T-helper 1 cell treated with Interleukin-12 subunit alpha and Interleukin-12 subunit beta and Interleukin-4 antibody, amounts not matched to agents 30 μg/mL and 1 μg/mL, for 36 hours (primary cell): Measurements from ENCODE around the gene DOCK2.

Experiments
- H3K27ac Mint-ChIP-seq: one replicate; pipeline ENCODE4 v1.8.0; 2021; ENCODE audit warnings: mild to moderate bottlenecking, mixed read lengths
- H3K27me3 Mint-ChIP-seq: one replicate; pipeline ENCODE4 v1.8.0; 2021; ENCODE audit warnings: low read depth, mixed read lengths
- H3K36me3 Mint-ChIP-seq: one replicate; pipeline ENCODE4 v1.8.0; 2021; ENCODE audit warnings: low read depth, mixed read lengths
- H3K4me1 Mint-ChIP-seq: one replicate; pipeline ENCODE4 v1.8.0; 2021; ENCODE audit warnings: low read depth, mixed read lengths
- H3K4me3 Mint-ChIP-seq: one replicate; pipeline ENCODE4 v1.8.0; 2021; ENCODE audit warnings: mild to moderate bottlenecking, moderate library complexity, mixed read lengths
- H3K9me3 Mint-ChIP-seq: one replicate; pipeline ENCODE4 v1.8.0; 2021; ENCODE audit warnings: mixed read lengths

DOCK2 gene

GRCh38 chr5:169875091-169875728 is 238.1 kb downstream of the DOCK2 start:
- Mint-ChIP-seq H3K36me3 (peaks cover 11% of the 10 kb centered on the region), H3K27ac (no peak overlapping the region), H3K4me3 (no peak overlapping the region)

GRCh38 chr5:169875731-169876130 is 238.7 kb downstream of the DOCK2 start:
- Mint-ChIP-seq H3K27me3 (no peaks in the 10 kb centered on the region), H3K9me3 (no peaks in the 10 kb centered on the region), H3K36me3 (peaks cover 11% of the 10 kb centered on the region), H3K27ac (no peak overlapping the region), H3K4me1 (peaks cover 3% of the 10 kb centered on the region), H3K4me3 (no peak overlapping the region)

More at GRCh38 chr5:169875091-169875728, 238.1 kb downstream of the DOCK2 start:
- no peaks in the 10 kb centered on the region for H3K9me3 Mint-ChIP-seq
- no peaks in the 10 kb centered on the region for H3K27me3 Mint-ChIP-seq
- H3K4me1 Mint-ChIP-seq: peaks cover 3% of the 10 kb centered on the region

- Mint-ChIP-seq H3K4me3 (no peak overlapping the region), H3K27me3 (no peaks in the 10 kb centered on the region), H3K9me3 (no peaks in the 10 kb centered on the region), H3K27ac (no peak overlapping the region), H3K4me1 (peaks cover 3% of the 10 kb centered on the region), H3K36me3 (peaks cover 10% of the 10 kb centered on the region)
Observed at GRCh38 chr5:169876386-169876785, 239.3 kb downstream of the DOCK2 start.

- Mint-ChIP-seq H3K27ac (no peak overlapping the region), H3K4me3 (no peak overlapping the region), H3K36me3 (peaks cover 14% of the 10 kb centered on the region), H3K27me3 (no peaks in the 10 kb centered on the region), H3K9me3 (no peaks in the 10 kb centered on the region), H3K4me1 (peaks cover 6% of the 10 kb centered on the region)
Observed at GRCh38 chr5:169880012-169880663, 243.1 kb downstream of the DOCK2 start.

GRCh38 chr5:169880785-169881184 is 243.7 kb downstream of the DOCK2 start:
- Mint-ChIP-seq H3K4me1 (peaks cover 3% of the 10 kb centered on the region), H3K9me3 (no peaks in the 10 kb centered on the region), H3K27ac (no peak overlapping the region), H3K27me3 (no peaks in the 10 kb centered on the region), H3K4me3 (no peak overlapping the region), H3K36me3 (peaks cover 14% of the 10 kb centered on the region)

- Mint-ChIP-seq H3K27ac (no peak overlapping the region), H3K4me1 (peaks cover 3% of the 10 kb centered on the region), H3K36me3 (peaks cover 13% of the 10 kb centered on the region), H3K9me3 (no peaks in the 10 kb centered on the region), H3K27me3 (no peaks in the 10 kb centered on the region), H3K4me3 (no peak overlapping the region)
Observed at GRCh38 chr5:169881702-169882303, 244.7 kb downstream of the DOCK2 start.

GRCh38 chr5:169886033-169886432 is 249.0 kb downstream of the DOCK2 start:
- Mint-ChIP-seq H3K4me3 (no peak overlapping the region), H3K4me1 (peaks cover 3% of the 10 kb centered on the region), H3K36me3 (peaks cover 4% of the 10 kb centered on the region), H3K27me3 (no peaks in the 10 kb centered on the region), H3K27ac (no peak overlapping the region), H3K9me3 (no peaks in the 10 kb centered on the region)

- no peaks in the 10 kb centered on the region for H3K9me3 Mint-ChIP-seq
Observed at GRCh38 chr5:169886677-169887076, 249.6 kb downstream of the DOCK2 start.

GRCh38 chr5:169889572-169889971 is 252.5 kb downstream of the DOCK2 start:
- Mint-ChIP-seq H3K36me3 (peaks cover 8% of the 10 kb centered on the region), H3K27me3 (no peaks in the 10 kb centered on the region), H3K4me3 (no peak overlapping the region), H3K4me1 (peaks cover 6% of the 10 kb centered on the region), H3K9me3 (no peaks in the 10 kb centered on the region), H3K27ac (no peak overlapping the region)

More at GRCh38 chr5:169886677-169887076, 249.6 kb downstream of the DOCK2 start:
- Mint-ChIP-seq H3K36me3 (peaks cover 4% of the 10 kb centered on the region), H3K27ac (no peak overlapping the region), H3K4me1 (peaks cover 3% of the 10 kb centered on the region), H3K27me3 (no peaks in the 10 kb centered on the region), H3K4me3 (no peak overlapping the region)

GRCh38 chr5:169893010-169893409 is 255.9 kb downstream of the DOCK2 start:
- Mint-ChIP-seq H3K9me3 (no peaks in the 10 kb centered on the region), H3K27me3 (no peaks in the 10 kb centered on the region), H3K27ac (no peak overlapping the region), H3K36me3 (peaks cover 13% of the 10 kb centered on the region), H3K4me1 (peaks cover 7% of the 10 kb centered on the region), H3K4me3 (no peak overlapping the region)

GRCh38 chr5:169893571-169893970 is 256.5 kb downstream of the DOCK2 start:
- Mint-ChIP-seq H3K36me3 (peaks cover 16% of the 10 kb centered on the region), H3K4me3 (no peak overlapping the region), H3K9me3 (no peaks in the 10 kb centered on the region), H3K4me1 (peaks cover 7% of the 10 kb centered on the region), H3K27ac (no peak overlapping the region), H3K27me3 (no peaks in the 10 kb centered on the region)

GRCh38 chr5:169895926-169896325 is 258.9 kb downstream of the DOCK2 start:
- H3K9me3 Mint-ChIP-seq: no peaks in the 10 kb centered on the region
- H3K27me3 Mint-ChIP-seq: no peaks in the 10 kb centered on the region
- peaks cover 30% of the 10 kb centered on the region for H3K36me3 Mint-ChIP-seq
- H3K4me1 Mint-ChIP-seq: peaks cover 11% of the 10 kb centered on the region
- H3K4me3 Mint-ChIP-seq: no peak overlapping the region
- no peak overlapping the region for H3K27ac Mint-ChIP-seq

GRCh38 chr5:169897481-169897880 is 260.4 kb downstream of the DOCK2 start:
- no peaks in the 10 kb centered on the region for H3K9me3 Mint-ChIP-seq
- no peaks in the 10 kb centered on the region for H3K27me3 Mint-ChIP-seq
- H3K4me1 Mint-ChIP-seq: peaks cover 18% of the 10 kb centered on the region
- no peak overlapping the region for H3K4me3 Mint-ChIP-seq
- H3K36me3 Mint-ChIP-seq: peaks cover 34% of the 10 kb centered on the region
- H3K27ac Mint-ChIP-seq: no peak overlapping the region

- no peak overlapping the region for H3K4me3 Mint-ChIP-seq
- H3K9me3 Mint-ChIP-seq: no peaks in the 10 kb centered on the region
- peak overlapping the region; percentile 14 for H3K27ac Mint-ChIP-seq
- H3K27me3 Mint-ChIP-seq: no peaks in the 10 kb centered on the region
- peaks cover 13% of the 10 kb centered on the region for H3K4me1 Mint-ChIP-seq
- H3K36me3 Mint-ChIP-seq: peaks cover 22% of the 10 kb centered on the region
Observed at GRCh38 chr5:169901896-169902295, 264.8 kb downstream of the DOCK2 start.

- Mint-ChIP-seq H3K27me3 (no peaks in the 10 kb centered on the region), H3K27ac (no peak overlapping the region), H3K4me1 (peaks cover 13% of the 10 kb centered on the region), H3K4me3 (no peak overlapping the region), H3K9me3 (no peaks in the 10 kb centered on the region), H3K36me3 (peaks cover 14% of the 10 kb centered on the region)
Observed at GRCh38 chr5:169904059-169904458, 267.0 kb downstream of the DOCK2 start.
